Fibroblast of the aortic adventitia (primary cell): ENCODE data around the gene PLA2G2D. TPM values are rescaled to one million over a fixed set of nuclear protein-coding genes. Genes with fewer than 3 reads are reported as not detected.

Experiments used
- DNase-seq: peaks from one replicate; pipeline ENCODE4 v3.0.0-alpha.2; 2010; ENCODE audit warnings: low read depth
- H3K4me3 ChIP-seq: 2 replicates; pipeline ENCODE4 v1.5.1; 2011; ENCODE audit warnings: low read depth, mild to moderate bottlenecking, control low read depth, low read length, moderate library complexity
- CTCF ChIP-seq: IDR thresholded peaks from 2 replicates; pipeline ENCODE4 v1.5.1; 2011; ENCODE audit warnings: mild to moderate bottlenecking, low read length, control low read depth, inconsistent platforms; ENCODE audit not compliant: insufficient read depth
- total RNA-seq: library from RNA; depleted of rRNA; stranded (reverse); fragments of >200 nt; gene quantifications from 2 replicates; pipeline ENCODE4 v1.2.3, GENCODE V29; 2012; ENCODE audit warnings: low replicate concordance

Gene PLA2G2D
- total RNA-seq, 1 donor = not detected

GRCh38 chr1:20126041-20126805 is 6.9 kb upstream of the PLA2G2D start:
- DNase-seq = no peak
- no peak overlapping the region for H3K4me3 ChIP-seq
- no peak for TF ChIP-seq CTCF

DNA sequence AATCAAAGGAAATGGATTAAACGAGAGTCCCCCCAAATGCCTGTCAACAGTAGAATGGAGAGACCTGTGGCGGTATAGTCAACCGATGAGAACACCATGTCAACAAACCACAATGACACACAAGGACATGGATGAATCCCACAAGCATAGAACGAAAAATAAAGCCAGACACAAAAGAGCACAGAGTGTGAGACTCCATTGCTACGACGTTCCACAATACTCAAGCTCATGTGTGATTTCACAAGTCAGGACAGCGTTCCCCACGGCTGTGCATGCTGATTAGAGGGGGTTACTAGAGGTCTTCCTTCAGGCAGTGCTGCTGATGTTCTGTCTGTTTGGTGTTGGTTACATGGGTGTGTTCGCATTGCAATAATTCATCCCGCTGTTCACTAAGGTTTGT is 5.8 kb upstream of the PLA2G2D start:
- no peak overlapping the region for H3K4me3 ChIP-seq
- no peak for TF ChIP-seq CTCF
- no peak for DNase-seq

- no peak overlapping the region for H3K4me3 ChIP-seq
- peak; percentile 87 for DNase-seq
- no peak for TF ChIP-seq CTCF
Measured at GRCh38 chr1:20124456-20125057, 5.2 kb upstream of the PLA2G2D start.

DNA sequence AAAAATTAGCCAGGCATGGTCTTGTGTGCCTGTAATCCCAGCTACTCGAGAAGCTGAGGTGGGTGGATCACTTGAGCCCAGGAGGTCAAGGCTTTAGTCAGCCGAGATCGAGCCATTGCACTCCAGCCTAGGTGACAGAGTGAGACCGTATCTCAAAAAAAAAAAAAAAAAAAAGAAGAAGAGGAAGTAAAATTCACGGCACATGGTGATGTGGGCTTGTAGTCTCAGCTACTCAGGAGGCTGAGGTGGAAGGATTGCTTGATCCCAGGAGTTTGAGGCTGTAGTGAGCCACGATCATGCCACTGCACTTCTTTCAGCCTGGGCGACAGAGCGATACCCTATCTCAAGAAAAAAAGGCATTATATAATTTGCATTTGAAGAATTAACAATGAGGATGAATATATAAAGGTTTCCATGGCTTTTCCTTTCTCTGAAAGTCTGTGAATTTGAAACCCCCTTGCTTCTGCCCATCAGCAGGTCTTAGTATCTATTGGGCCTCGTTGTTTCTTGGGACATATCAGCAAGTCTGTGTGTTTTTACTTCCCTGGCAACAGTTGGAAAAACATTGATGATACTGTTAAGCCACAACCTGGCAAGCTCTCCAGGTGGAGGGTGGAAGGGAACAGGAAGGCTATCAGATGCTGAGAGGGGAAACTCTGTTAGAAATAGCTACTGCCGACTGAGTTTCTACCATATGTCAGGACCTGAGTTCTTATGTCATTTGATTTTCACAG is 4.6 kb upstream of the PLA2G2D start:
- peak; percentile 18 for DNase-seq
- no peak for TF ChIP-seq CTCF
- no peak overlapping the region for H3K4me3 ChIP-seq

DNA sequence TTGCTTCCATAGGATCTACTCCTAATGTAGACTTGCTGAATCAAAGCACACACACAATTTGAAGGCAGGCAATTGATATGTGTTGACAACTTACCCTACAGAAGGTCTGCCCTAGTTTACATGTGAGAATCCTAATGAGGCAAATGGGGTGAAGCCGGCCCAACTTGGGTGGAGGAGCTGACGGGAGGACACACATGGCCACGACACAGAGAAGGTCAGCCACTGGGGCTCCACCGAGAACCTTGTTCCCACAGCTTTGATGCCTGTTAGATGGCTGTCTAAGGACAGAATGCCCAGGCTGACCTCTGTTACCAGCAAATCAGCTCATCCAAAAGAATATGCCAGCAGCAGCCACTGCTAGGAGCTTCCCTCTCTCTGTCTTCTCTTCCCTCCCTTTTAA is 1.5 kb upstream of the PLA2G2D start:
- no peak for TF ChIP-seq CTCF
- DNase-seq = no peak
- no peak overlapping the region for H3K4me3 ChIP-seq

- no peak overlapping the region for H3K4me3 ChIP-seq
- no peak for TF ChIP-seq CTCF
- DNase-seq = no peak
Measured at GRCh38 chr1:20117236-20117635, 2.1 kb downstream of the PLA2G2D start.
